ENCODE data around the gene ENDOG.

Gene ENDOG

DNA sequence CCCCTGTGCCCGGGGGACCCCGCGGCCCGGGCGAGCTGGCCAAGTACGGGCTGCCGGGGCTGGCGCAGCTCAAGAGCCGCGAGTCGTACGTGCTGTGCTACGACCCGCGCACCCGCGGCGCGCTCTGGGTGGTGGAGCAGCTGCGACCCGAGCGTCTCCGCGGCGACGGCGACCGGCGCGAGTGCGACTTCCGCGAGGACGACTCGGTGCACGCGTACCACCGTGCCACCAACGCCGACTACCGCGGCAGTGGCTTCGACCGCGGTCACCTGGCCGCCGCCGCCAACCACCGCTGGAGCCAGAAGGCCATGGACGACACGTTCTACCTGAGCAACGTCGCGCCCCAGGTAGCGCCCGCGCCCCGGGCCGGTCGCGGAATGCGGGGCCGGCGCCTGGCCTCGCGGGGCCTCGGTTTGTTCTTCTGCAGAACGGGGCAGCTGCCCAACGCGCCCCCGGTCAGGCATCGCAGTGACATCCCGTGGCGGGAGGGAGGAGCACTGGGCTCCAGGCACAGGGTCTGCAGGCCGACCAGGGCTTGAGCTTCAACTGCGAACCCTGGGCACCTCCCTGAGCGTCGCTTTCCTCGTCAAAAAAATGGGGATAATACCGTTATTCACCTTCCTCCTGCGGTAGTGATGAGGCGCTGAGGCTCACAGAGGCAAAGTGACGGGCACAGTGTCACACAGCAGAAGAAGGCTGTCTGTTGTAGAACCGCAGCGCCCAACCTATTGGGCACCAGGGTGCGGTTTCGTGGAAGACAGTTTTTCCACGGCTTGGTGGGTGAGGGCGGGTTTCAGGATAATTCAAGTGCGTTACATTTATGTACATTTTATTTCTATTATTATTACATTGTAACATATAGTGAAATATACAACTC is 777 bp downstream of the ENDOG start:
- peak overlapping the region; percentile 70 for H2AK5ac ChIP-seq (ENCODE audit: low read depth, low read length)
- peak overlapping the region; percentile 98 for H3K23ac ChIP-seq (ENCODE audit: low read depth, low read length, poor library complexity)
- no peak overlapping the region for H3K27ac ChIP-seq (replicated peaks; ENCODE audit: low read length)
- H2BK12ac ChIP-seq (ENCODE audit: low read length) = no peak overlapping the region
- peak overlapping the region; percentile 87 for H3K18ac ChIP-seq (ENCODE audit: low read length)
- peak overlapping the region; percentile 52 to 94 for H3K4me3 ChIP-seq (ENCODE audit: low read length in 2 of 2)
- no peak overlapping the region for H2BK120ac ChIP-seq (ENCODE audit: low read depth, low read length)
- H3K9me3 ChIP-seq (replicated peaks in 1 of 2; ENCODE audit: control insufficient read depth in 2 of 2, insufficient read depth in 1 of 2, low read depth in 1 of 2, low read length in 2 of 2) = no peaks in the 10 kb centered on the region
- no peak for DNase-seq (ENCODE audit: low spot score)
- H2BK15ac ChIP-seq (ENCODE audit: low read length) = no peak overlapping the region
- peaks cover 26 to 46% of the 10 kb centered on the region in 2 donors for H3K36me3 ChIP-seq (replicated peaks in 1 of 2; ENCODE audit: control insufficient read depth in 2 of 2, insufficient read depth in 2 of 2, low read length in 2 of 2)
- peak overlapping the region; percentile 98 for H3K4me2 ChIP-seq (ENCODE audit: insufficient read depth, low read length, poor library complexity, severe bottlenecking)
- WGBS, 2 donors (ENCODE audit: extremely low coverage in 2 of 2, insufficient read length in 2 of 2, insufficient replicate concordance in 1 of 2) = no CpG with 5 or more reads among the region's 90 CpGs
- H3K9ac ChIP-seq (ENCODE audit: low read depth, low read length, poor library complexity) = peak overlapping the region; percentile 92
- H3K4me1 ChIP-seq (ENCODE audit: control insufficient read depth in 2 of 2, insufficient read depth in 1 of 2, low read depth in 1 of 2, low read length in 2 of 2) = peaks cover 0 to 3% of the 10 kb centered on the region in 2 donors
- no peaks in the 10 kb centered on the region for H3K79me1 ChIP-seq (ENCODE audit: low read depth, low read length)
- peak overlapping the region; percentile 56 for H3K14ac ChIP-seq (ENCODE audit: low read length)
- peak overlapping the region; percentile 89 for H2AFZ ChIP-seq (ENCODE audit: low read length)
- H4K8ac ChIP-seq (ENCODE audit: low read depth, low read length) = no peak overlapping the region
- peaks cover 0 to 5% (median 0%) of the 10 kb centered on the region in 3 experiments for H3K27me3 ChIP-seq (ENCODE audit: control insufficient read depth in 3 of 3, insufficient read depth in 3 of 3, low read depth in 1 of 3, low read length in 3 of 3)
- peak overlapping the region; percentile 66 for H2BK5ac ChIP-seq (ENCODE audit: low read length)
- no peak overlapping the region for H3K4ac ChIP-seq (ENCODE audit: low read length)
- no peak overlapping the region for H4K91ac ChIP-seq (ENCODE audit: low read depth, low read length, poor library complexity)

DNA sequence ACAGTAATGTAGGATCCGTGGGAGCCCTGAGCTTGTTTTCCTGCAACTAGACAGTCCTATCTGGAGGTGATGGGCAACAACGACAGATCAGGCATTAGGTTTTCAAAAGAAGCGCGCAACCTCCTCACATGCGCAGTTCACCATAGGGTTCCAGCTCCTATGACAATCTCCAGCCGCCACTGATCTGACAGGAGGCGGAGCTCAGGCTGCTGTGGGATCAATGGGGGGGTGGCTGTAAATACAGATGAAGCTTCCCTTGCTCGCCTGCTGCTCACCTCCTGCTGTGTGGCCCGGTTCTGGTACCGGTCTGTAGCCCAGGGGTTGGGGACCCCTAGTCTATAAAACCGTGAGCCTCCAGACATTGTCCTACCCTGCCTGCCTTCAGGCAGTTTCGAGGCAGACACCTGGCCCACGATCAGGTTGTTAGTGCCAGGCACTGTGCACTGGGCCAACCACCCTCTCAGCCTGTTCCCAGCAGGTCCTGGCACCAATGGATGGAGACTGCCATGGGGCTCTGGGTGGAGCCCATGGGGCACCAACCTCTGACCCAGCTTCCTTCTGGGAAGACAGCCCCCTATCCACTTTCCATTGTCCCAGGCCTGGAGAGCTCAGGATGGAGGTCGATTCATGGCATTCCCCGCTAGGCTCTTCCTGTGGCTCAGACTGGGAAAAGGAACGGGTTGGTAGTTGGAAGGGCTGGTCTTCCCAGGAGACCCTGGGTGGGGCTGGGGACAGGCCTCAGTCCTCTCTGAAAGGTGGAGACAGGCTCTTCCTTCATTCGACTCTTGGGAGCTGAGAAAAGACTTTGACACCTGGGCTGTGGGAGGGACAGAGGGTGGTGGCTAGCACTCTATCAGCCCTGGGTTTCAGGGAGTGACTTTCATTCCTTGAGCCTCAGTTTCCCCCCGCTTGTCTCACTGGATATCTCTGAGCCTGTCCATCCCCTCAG is 1.7 kb downstream of the ENDOG start:
- Histone ChIP-seq H2BK12ac (ENCODE audit: low read length) (no peak overlapping the region), H3K4me3 (ENCODE audit: low read length in 2 of 2) (no peak overlapping the region)
- no CpG with 5 or more reads among the region's 18 CpGs for WGBS, 2 donors (ENCODE audit: extremely low coverage in 2 of 2, insufficient read length in 2 of 2, insufficient replicate concordance in 1 of 2)

DNA sequence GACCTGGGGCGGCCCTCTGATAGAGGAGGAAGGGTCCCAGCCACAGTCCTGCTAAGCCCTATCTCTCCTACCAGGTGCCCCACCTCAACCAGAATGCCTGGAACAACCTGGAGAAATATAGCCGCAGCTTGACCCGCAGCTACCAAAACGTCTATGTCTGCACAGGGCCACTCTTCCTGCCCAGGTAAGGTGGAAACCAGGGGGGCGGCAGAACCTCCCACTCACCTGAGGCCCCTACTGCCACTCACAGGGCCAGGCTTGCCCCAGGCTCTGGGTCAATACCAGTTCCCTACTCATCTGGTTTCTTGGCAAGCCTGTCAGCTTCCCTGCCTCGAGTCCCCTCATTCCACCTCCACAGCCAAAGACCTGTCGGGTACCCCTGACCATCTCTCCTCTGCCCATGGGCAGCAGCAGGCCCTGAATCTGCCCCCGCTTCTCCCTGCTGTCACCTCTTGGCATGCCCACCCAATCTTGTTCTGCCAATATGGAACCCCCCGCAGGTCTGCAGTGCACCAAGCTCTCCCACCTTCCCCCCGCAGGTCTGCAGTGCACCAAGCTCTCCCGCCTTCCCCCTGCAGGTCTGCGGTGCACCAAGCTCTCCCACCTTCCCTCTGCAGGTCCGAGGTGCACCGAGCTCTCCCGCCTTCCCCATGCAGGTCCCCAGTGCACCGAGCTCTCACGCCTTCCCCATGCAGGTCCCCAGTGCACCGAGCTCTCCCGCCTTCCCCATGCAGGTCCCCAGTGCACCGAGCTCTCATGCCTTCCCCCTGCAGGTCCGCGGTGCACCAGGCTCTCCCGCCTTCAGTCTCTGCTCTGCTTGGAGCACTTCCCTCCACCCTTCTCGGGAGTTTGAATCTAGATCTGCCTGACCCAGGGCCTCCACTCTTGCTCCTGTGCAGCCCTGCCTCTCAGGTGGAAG is 2.6 kb downstream of the ENDOG start:
- Histone ChIP-seq H3K18ac (ENCODE audit: low read length) (no peak overlapping the region), H2AK5ac (ENCODE audit: low read depth, low read length) (no peak overlapping the region), H3K4me2 (ENCODE audit: insufficient read depth, low read length, poor library complexity, severe bottlenecking) (no peak overlapping the region), H2BK15ac (ENCODE audit: low read length) (no peak overlapping the region), H3K27me3 (ENCODE audit: control insufficient read depth in 3 of 3, insufficient read depth in 3 of 3, low read depth in 1 of 3, low read length in 3 of 3) (peaks cover 0 to 5% (median 0%) of the 10 kb centered on the region in 3 experiments), H4K91ac (ENCODE audit: low read depth, low read length, poor library complexity) (no peak overlapping the region), H3K14ac (ENCODE audit: low read length) (no peak overlapping the region), H2AFZ (ENCODE audit: low read length) (no peak overlapping the region), H2BK120ac (ENCODE audit: low read depth, low read length) (no peak overlapping the region), H4K8ac (ENCODE audit: low read depth, low read length) (no peak overlapping the region), H2BK12ac (ENCODE audit: low read length) (no peak overlapping the region), H3K23ac (ENCODE audit: low read depth, low read length, poor library complexity) (no peak overlapping the region), H3K4ac (ENCODE audit: low read length) (no peak overlapping the region), H3K4me3 (ENCODE audit: low read length in 2 of 2) (no peak overlapping the region), H3K9ac (ENCODE audit: low read depth, low read length, poor library complexity) (no peak overlapping the region), H3K4me1 (ENCODE audit: control insufficient read depth in 2 of 2, insufficient read depth in 1 of 2, low read depth in 1 of 2, low read length in 2 of 2) (peaks cover 0 to 3% of the 10 kb centered on the region in 2 donors), H3K79me1 (ENCODE audit: low read depth, low read length) (peaks cover 2% of the 10 kb centered on the region), H3K9me3 (replicated peaks in 1 of 2; ENCODE audit: control insufficient read depth in 2 of 2, insufficient read depth in 1 of 2, low read depth in 1 of 2, low read length in 2 of 2) (no peaks in the 10 kb centered on the region), H3K27ac (replicated peaks; ENCODE audit: low read length) (no peak overlapping the region), H3K36me3 (replicated peaks in 1 of 2; ENCODE audit: control insufficient read depth in 2 of 2, insufficient read depth in 2 of 2, low read length in 2 of 2) (peaks cover 41 to 63% of the 10 kb centered on the region in 2 donors), H2BK5ac (ENCODE audit: low read length) (no peak overlapping the region)
- WGBS, 2 donors (ENCODE audit: extremely low coverage in 2 of 2, insufficient read length in 2 of 2, insufficient replicate concordance in 1 of 2) = no CpG with 5 or more reads among the region's 24 CpGs
- no peak for DNase-seq (ENCODE audit: low spot score)

More for the DNA sequence above, 1.7 kb downstream of the ENDOG start:
- Histone ChIP-seq H3K27me3 (ENCODE audit: control insufficient read depth in 3 of 3, insufficient read depth in 3 of 3, low read depth in 1 of 3, low read length in 3 of 3) (peaks cover 0 to 5% (median 0%) of the 10 kb centered on the region in 3 experiments), H3K14ac (ENCODE audit: low read length) (no peak overlapping the region), H2BK15ac (ENCODE audit: low read length) (no peak overlapping the region), H2AK5ac (ENCODE audit: low read depth, low read length) (peak overlapping the region; percentile 89), H2BK120ac (ENCODE audit: low read depth, low read length) (no peak overlapping the region), H3K9me3 (replicated peaks in 1 of 2; ENCODE audit: control insufficient read depth in 2 of 2, insufficient read depth in 1 of 2, low read depth in 1 of 2, low read length in 2 of 2) (no peaks in the 10 kb centered on the region), H4K8ac (ENCODE audit: low read depth, low read length) (no peak overlapping the region), H3K4me2 (ENCODE audit: insufficient read depth, low read length, poor library complexity, severe bottlenecking) (no peak overlapping the region), H3K36me3 (replicated peaks in 1 of 2; ENCODE audit: control insufficient read depth in 2 of 2, insufficient read depth in 2 of 2, low read length in 2 of 2) (peaks cover 35 to 55% of the 10 kb centered on the region in 2 donors), H3K23ac (ENCODE audit: low read depth, low read length, poor library complexity) (peak overlapping the region; percentile 17), H3K4ac (ENCODE audit: low read length) (no peak overlapping the region), H2BK5ac (ENCODE audit: low read length) (peak overlapping the region; percentile 66), H3K18ac (ENCODE audit: low read length) (peak overlapping the region; percentile 38), H3K9ac (ENCODE audit: low read depth, low read length, poor library complexity) (no peak overlapping the region), H3K4me1 (ENCODE audit: control insufficient read depth in 2 of 2, insufficient read depth in 1 of 2, low read depth in 1 of 2, low read length in 2 of 2) (peaks cover 0 to 3% of the 10 kb centered on the region in 2 donors), H3K79me1 (ENCODE audit: low read depth, low read length) (peaks cover 2% of the 10 kb centered on the region), H2AFZ (ENCODE audit: low read length) (no peak overlapping the region), H4K91ac (ENCODE audit: low read depth, low read length, poor library complexity) (no peak overlapping the region), H3K27ac (replicated peaks; ENCODE audit: low read length) (no peak overlapping the region)
- DNase-seq (ENCODE audit: low spot score) = no peak
